Colonic mucosa (tissue), 4 donors: ENCODE results near the gene SCAF1. TPM values are rescaled to one million over a fixed set of nuclear protein-coding genes. Genes with fewer than 3 reads are reported as not detected.
A peak's percentile ranks its signal among the peaks of the same experiment; 100 is the strongest.

ENCODE experiments used
- DNase-seq: peaks from one replicate; pipeline ENCODE4 v3.0.0-alpha.2; 2020
- H3K27ac ChIP-seq: fragments of 200-600 bp; one replicate; pipeline ENCODE4 v1.8.0; 2021
- H3K27me3 ChIP-seq: fragments of 200-600 bp; one replicate; pipeline ENCODE4 v1.8.0; 2021
- H3K36me3 ChIP-seq: fragments of 200-600 bp; one replicate; pipeline ENCODE4 v1.8.0; 2021
- H3K4me1 ChIP-seq: fragments of 200-600 bp; one replicate; pipeline ENCODE4 v1.8.0; 2021; ENCODE audit warnings: mild to moderate bottlenecking
- H3K4me3 ChIP-seq: fragments of 200-600 bp; one replicate; pipeline ENCODE4 v1.8.0; 2021
- H3K9ac ChIP-seq, 2 donors: one replicate each; pipeline ENCODE4 v1.7.0; 2013; ENCODE audit warnings: control low read depth in 2 of 2, low read depth in 2 of 2, low read length in 2 of 2
- H3K9me3 ChIP-seq: fragments of 200-600 bp; one replicate; pipeline ENCODE4 v1.8.0; 2021
- CTCF ChIP-seq: fragments of 200-600 bp; IDR thresholded peaks from one replicate; pipeline ENCODE4 v1.8.0; 2022; ENCODE audit warnings: antibody characterized with exemption, mild to moderate bottlenecking
- intact Hi-C: fragments of 100-400 bp; cut with DNase I; formaldehyde crosslinking; loops from one replicate; pipeline ENCODE4 v1.14.1; 2022
- total RNA-seq, 2 donors: library from RNA; stranded (reverse); fragmentation: NEBNext Ultra II Directional in 1 of 2; extraction: Animal tissue kit (Norgen Biotek cat#: 25700) in 1 of 2; gene quantifications; one replicate each; pipeline ENCODE4 v1.2.1, GENCODE V29; 2021
- donor health status: healthy.
- donor health status: DM: no; HTN: no; CAD: no.
- donor health status: DM: no; HTN: no; CAD: no.

SCAF1 gene
- total RNA-seq, 2 donors from 2014 or later = 54.2 to 85.7 TPM

GRCh38 chr19:49662011-49662410, 20.0 kb downstream of the SCAF1 start:
- Histone ChIP-seq H3K9me3 (no peaks in the 10 kb centered on the region), H3K9ac (no peak overlapping the region), H3K4me3 (no peak overlapping the region), H3K36me3 (peaks cover 4% of the 10 kb centered on the region), H3K27me3 (no peaks in the 10 kb centered on the region), H3K4me1 (peaks cover 12% of the 10 kb centered on the region), H3K27ac (no peak overlapping the region)
- TF ChIP-seq CTCF = no peak
- DNase-seq = no peak
- intact Hi-C loops = no loop called here

- Histone ChIP-seq H3K9ac (no peak overlapping the region), H3K36me3 (peaks cover 4% of the 10 kb centered on the region), H3K27me3 (no peaks in the 10 kb centered on the region), H3K9me3 (no peaks in the 10 kb centered on the region), H3K27ac (no peak overlapping the region), H3K4me1 (peaks cover 12% of the 10 kb centered on the region), H3K4me3 (no peak overlapping the region)
- intact Hi-C loops = no loop called here
- no peak for TF ChIP-seq CTCF
- no peak for DNase-seq
These were observed 21.2 kb downstream of the SCAF1 start for GRCh38 chr19:49663224-49663623.

- Histone ChIP-seq H3K27ac (peak overlapping the region; percentile 91), H3K4me1 (peaks cover 12% of the 10 kb centered on the region), H3K9me3 (no peaks in the 10 kb centered on the region), H3K4me3 (peak overlapping the region; percentile 60), H3K9ac (peak overlapping the region; percentile 85 to 100), H3K36me3 (no peaks in the 10 kb centered on the region), H3K27me3 (no peaks in the 10 kb centered on the region)
- no peak for TF ChIP-seq CTCF
- DNase-seq = peak; percentile 97
- intact Hi-C loops = no loop called here
These were observed 22.4 kb downstream of the SCAF1 start for GRCh38 chr19:49664171-49665035.

GRCh38 chr19:49665036-49665350, 23.0 kb downstream of the SCAF1 start:
- no peaks in the 10 kb centered on the region for H3K36me3 ChIP-seq
- H3K27ac ChIP-seq = peak overlapping the region; percentile 91
- H3K27me3 ChIP-seq = no peaks in the 10 kb centered on the region
- H3K9ac ChIP-seq = peak overlapping the region; percentile 85 to 100
- no peak for DNase-seq
- no peaks in the 10 kb centered on the region for H3K9me3 ChIP-seq
- no peak for TF ChIP-seq CTCF
- peak overlapping the region; percentile 60 for H3K4me3 ChIP-seq
- peaks cover 12% of the 10 kb centered on the region for H3K4me1 ChIP-seq
- intact Hi-C loops = no loop called here

- peaks cover 12% of the 10 kb centered on the region for H3K4me1 ChIP-seq
- intact Hi-C loops = no loop called here
These were observed 23.5 kb downstream of the SCAF1 start, which contains the start of the genes BCL2L12 and IRF3 for GRCh38 chr19:49665351-49666119. Gene BCL2L12 (plus strand): TSS chr19:49665933. CDS start chr19:49666693, 760 bp downstream. Gene IRF3 (minus strand): TSS chr19:49665857. CDS start chr19:49664838, 1,019 bp downstream.

More at GRCh38 chr19:49665351-49666119, 23.5 kb downstream of the SCAF1 start, which contains the start of the genes BCL2L12 and IRF3:
- H3K9me3 ChIP-seq = no peaks in the 10 kb centered on the region
- TF ChIP-seq CTCF = no peak
- H3K4me3 ChIP-seq = peak within 1 kb of the TSS; percentile 60
- H3K27ac ChIP-seq = peak within 1 kb of the TSS; percentile 91
- H3K27me3 ChIP-seq = no peaks in the 10 kb centered on the region
- DNase-seq = peak; percentile 99
- peak within 1 kb of the TSS; percentile 85 to 100 for H3K9ac ChIP-seq
- no peaks in the 10 kb centered on the region for H3K36me3 ChIP-seq
